Measurements from ENCODE around the gene PDHX.

GRCh38 chr11:34999453-34999852, 83.0 kb downstream of the PDHX start:
- TF ChIP-seq EP300 (IDR thresholded peaks at IDR 0.05; ENCODE audit: borderline replicate concordance), result no peak
- TF ChIP-seq TAF1 (IDR thresholded peaks at IDR 0.05; ENCODE audit: low read depth), result no peak
- TF ChIP-seq MAX (IDR thresholded peaks at IDR 0.05), result no peak
- no peak for TF ChIP-seq TEAD4 (IDR thresholded peaks at IDR 0.05)

Measured in Ishikawa (cell line).